HG03139 (cell line): ENCODE data around the gene MACROD1.

Experiments used
- ATAC-seq: cut with Tn5 transposase; IDR thresholded peaks from one replicate; pipeline ENCODE4 v1.9.1; 2021; ENCODE audit not compliant: unreplicated experiment

MACROD1 gene

DNA sequence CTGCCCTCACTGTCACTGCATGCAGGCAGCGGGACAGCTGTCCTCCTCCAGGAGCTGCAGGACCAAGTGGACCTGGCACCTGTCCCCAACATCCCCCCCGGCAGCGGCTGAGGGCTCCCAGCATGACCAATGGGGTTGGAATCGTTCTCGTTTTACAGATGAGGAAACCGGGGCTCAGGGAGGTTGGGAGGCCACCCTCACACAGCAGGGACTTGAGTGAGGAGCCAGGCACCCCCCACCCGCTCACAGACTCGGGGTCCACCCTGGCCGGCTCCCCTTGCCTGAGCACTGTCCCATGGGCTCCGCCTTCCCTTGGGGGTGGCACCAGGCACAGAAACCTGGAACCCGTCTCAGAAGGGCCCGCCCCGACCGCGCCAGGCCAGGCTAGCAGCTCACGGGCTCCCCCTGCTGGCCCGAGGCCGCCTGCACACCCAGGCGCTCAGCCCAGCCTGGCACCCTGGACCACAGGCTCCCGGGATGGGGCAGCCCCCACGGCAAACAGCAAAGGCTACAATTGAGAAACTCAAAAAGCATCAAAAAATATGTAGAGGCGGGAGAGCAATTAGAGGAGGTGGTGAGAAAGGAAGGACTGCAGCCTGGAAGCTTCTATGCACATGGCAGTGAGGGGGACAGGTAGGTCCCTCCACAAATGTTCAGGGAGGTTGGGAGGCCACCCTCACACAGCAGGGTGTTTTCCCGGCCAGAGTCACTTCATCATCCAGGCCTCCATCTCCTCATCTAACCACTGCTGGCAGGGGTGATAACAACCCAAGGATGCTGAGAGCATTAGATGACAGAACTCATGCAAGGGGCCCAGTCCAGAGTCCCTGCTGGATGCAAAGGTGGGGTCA, 12.8 kb downstream of the MACROD1 start:
- ATAC-seq = no peak

DNA sequence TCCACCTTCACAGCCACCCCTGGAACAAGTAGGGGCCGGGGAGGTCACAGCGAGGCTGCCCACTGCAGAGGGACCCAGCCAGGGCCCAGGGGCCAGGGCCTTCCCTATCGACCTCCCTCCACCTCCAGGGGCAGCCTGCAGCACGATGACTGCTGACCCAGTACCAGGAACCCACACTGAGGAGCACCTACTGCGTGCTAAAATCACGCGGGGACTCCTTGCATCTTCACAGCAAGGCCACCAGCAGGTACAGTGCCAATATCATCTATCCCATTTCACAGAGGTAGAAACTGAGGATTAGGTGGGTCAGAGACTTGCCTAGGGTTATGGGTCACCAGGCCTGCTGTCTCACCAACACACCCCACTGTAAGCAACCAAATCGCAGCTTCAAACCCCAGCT, 14.6 kb downstream of the MACROD1 start:
- no peak for ATAC-seq

DNA sequence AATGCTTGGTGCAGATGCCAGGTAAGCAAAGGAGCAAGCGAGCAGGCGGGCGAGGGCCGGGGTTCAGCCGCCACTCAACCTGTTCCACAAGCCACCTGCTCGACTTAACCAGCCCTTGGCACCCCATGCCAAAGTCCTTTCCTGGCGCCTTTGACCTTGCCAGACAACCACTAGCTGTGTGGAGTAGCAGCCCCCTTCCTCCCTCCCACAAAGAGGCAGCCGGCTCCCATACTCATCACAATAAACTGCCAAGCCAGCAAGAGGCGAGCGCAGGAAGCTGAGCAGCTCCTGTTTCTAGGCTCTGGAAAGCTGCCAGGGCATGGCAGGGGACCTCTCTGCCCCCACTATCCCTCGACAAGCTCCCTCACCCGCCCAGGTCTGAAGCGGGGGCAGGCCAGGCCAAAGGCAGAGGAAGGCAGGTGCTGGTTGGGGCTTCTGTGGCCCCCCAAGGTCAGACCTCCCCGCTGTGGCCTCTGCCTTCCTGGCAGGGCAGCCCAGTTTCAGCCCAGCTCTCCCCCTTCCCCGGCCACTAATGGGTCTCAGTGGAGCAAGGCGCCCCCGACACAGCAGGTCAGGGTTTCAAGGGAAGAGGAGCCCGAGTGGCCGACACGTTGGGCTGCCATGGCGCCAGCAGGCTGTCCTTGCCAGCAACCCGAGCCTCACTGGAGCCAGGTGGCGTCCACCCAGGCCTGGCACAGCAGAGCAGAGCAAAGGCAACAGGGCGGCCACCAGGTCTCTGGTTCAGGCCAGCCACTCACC, 15.3 kb downstream of the MACROD1 start:
- ATAC-seq = no peak

DNA sequence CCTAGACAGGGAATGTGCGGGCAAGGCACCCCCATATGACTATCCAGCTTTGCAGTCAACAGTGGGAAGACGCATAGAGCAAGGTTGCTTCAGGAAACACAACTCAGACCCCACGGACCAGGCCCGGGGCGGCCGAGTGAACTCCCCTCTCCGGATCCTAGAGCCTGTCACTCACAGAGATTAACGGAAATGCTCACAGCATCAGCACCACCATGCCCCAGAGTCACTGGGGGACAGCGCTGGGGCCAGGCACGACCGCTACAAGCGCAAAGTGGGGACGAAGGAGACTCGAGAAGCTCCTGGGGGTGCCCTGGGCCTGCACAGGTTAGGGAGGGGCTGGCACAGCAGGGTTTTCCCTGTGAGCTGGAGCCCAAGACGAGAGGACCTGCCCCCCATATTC, 15.9 kb downstream of the MACROD1 start:
- ATAC-seq = no peak

DNA sequence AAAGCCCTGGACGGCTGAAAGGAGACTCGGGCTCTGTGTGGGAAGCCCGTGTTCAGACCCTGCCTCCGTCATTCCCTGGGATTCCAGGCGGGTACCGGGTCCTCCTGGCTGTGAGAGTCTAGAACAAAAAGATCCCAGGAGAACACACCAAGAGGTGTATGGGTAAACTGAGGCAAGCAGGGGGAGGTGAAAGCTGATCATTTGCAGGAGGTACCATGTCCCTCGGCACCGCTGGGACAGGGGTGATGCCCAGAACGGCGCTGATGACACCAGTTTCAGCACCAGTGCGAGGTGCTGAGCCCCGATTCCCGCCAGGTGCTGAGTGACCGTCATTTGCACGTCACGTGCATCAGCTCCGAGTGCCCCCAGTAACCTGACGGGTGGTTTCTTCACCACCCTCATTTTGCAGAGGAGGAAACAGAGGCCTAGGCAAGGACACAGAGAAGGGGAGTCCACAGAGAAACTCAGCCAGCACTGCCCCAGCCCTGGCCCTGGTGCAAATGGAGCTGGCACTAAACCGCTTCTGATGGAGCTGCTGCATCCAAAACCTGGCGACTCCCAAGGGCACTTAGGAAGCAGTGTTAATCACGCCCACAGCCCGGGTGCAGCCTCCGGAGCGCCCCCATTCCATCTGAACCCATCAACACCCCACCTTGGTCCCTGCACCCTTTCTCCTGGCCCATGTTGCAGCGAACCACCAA, 16.8 kb downstream of the MACROD1 start:
- no peak for ATAC-seq

DNA sequence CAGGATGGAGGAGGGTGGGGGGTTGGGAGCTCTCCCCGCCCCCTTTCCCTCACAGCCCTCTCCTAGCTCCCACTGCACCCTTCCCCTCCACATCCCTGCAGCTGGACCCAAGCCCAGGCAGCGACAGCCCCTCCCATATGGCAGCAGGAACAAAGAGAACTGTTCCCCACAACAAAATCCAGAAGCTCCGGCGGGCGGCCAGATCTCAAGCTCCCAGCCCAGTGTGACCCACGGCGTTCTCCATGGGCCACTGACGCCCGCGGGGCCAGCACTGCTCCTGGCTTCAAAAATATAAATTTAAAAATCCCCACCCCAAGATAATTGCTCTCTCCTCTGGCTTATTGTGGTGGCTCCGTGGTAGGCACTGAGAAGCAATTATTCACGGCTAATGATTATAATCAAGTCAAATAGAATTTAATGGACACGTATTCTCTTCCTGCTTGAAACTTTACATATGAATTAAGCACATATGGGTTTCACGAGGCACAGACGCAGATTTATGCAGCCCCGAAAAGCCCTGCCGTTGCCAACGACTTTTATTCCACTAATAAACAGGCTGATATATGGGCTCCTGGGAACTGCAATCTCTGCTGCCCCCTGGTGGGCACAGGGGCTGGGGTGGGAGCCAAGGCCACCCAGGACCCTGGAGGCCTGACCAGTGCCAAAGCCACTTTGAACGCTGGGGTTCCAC, 17.5 kb downstream of the MACROD1 start:
- no peak for ATAC-seq

DNA sequence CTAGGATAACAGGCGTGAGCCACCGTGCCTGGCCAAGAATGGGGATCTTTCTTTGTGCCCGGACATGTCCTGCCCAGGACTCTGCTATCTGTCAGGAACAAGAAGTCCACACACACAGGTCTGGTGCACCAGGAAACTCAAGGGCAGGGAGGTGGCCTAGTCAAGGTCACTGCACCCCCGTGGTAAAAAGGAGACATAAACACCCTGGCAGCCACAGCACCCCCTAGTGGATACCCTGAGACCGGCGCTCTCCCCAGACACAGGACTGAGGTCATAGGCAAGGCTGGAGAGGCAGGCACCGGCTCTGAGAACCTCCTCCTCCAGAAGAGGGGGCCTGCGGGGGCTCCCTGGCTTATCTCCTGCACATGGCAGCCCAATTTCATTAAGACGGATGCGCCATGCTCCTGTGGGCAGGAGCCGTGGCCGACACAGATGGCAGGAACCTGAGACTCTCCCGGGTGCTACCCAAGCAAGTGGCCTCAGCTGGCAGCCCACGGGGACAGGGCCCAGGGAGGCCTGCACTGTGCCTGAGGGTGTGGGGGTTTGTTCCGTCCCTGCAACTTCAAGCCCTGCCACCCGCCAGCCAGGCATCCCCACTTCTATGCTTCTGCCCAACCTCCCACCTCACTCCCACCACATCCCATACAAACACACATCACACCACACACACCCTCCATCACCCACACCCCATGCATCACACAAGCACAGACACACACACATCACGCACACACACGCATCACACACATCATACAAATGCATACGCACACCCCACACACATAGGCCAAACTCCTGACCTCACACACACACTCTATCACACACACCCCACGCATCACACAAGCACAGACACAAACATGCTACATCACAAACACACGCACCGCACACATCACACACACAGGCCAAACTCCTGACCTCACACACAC, 19.6 kb downstream of the MACROD1 start:
- no peak for ATAC-seq

DNA sequence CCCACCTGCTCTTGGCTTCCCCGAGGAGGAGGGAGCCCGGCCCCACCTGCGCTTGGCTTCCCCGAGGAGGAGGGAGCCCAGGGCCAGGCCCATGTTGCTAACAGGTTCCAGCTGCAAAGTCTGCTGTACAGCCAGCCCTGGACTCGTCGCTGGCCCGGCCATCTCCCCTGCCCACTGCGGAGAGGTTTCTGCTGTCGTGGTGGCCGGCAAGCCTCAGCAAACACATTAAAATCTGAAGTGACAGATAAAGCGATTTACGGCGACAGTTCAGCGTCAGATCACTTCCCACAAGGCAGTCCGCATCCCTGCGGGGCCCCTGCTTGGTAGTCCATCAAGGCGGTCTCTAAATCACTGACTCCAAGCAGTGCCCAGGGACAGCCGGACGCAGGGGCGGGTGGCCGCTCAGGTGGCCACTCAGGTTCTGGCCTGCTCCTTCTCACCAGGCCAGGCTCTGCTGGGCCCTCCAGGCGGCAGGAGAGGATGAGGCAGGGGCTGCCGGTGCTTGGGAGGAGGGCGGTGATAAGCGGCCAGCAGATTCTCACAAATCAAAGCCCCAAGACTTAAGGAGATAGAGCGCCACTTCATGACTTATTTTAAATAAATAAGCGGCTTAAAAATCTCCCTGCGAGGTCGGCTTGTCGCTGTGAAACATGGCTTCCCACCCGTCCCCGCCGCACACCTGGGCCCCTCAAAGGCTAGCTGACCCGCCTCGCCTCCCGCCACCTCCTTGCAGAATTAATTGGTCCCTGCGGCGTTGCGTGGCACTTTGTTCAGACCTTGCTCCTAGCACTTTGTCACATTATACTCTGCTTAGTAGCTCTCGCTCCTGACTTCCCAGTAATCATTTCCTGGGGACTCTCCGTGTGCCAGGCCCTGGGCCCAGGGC, 21.1 kb downstream of the MACROD1 start:
- ATAC-seq = no peak

DNA sequence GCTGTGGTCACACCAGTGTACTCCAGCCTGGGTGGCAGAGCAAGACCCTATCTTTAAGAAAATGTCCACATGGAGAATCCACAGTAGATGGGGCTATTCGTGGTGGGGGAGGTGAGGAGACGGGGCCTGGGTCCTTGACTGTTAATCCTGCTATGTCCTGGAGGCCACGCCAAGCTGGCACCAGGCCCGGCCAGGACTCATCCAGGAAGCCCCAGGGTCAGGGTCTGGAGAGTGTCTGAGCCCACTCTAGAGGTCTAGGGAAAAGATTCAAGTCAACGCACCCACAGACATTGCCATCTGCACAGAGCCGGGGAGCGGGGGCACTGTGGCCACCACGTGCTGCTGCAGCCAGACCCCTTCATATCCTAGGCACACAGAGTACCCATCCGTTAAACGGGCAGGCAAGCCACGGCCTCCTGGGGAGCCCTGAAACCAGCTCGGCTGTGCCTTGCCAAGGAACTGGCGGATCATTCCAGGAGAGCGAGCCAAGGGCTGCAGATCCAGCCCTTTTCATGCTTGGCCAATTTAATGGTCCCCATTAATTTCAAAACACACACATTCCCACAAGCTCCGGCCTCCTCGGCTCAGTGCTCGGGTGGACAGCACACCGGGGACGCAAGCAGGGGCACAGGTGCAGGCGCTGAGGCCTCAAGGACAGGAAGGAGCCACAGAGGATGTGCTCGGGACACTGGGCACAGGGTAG, 24.7 kb downstream of the MACROD1 start:
- ATAC-seq = no peak

DNA sequence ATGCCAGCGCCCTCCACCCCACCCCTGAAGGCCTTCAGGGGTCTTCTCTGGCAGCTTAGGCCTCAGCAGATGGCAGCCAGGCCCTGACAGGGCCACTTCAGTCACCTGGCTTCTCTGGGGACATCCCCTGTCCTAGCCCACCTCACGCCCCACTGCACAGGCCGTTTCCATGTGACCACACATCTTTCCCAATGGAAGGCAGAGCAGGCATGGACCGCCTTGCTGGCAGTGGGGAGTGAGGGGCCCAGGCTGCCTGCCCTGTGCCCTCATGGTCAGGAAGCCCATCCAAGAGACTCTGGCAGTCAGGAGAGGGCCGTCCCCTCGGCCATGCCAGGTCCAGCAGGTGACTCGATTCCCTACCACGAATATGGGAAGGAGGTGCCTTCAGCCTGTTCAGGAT, 25.8 kb downstream of the MACROD1 start:
- ATAC-seq = no peak

DNA sequence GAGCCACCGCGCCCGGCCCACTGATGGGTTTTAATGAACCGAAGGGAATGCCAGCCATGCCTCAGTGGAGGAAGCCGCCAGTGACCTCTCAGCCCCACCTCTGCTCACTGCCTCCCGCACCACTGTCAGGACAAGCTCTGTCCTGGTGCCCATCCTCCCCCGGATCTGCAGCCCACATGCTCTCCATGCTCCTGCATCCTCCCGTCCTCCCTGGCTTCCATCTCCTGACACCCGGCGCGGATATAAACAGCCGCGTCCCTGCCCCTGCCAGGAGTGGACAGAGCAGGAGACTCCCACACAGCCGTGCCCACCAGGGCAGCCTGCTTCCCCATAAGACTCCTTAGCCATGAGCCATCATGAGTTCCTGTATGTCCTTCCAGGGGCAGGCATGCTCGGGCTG, 26.9 kb downstream of the MACROD1 start:
- ATAC-seq = no peak

DNA sequence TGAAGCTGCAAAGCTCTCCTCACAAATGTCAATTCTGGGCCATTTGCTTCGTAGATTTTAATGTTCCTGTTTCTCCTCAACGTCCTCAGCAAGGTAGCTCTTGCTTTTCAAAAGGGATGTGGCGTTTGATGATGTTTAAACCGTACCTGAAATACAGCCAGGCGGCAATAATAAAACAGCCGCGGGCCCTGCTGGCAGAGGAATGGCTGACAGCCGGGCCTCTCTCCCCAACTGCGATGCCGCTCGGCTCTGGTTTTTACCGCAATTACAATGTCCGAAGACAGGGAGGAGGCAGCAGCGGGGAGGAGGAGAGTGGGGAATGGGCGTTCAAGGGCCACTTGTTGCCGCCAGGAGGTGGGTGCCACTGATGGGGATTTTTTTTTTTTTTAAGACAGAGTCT, 27.5 kb downstream of the MACROD1 start:
- no peak for ATAC-seq

DNA sequence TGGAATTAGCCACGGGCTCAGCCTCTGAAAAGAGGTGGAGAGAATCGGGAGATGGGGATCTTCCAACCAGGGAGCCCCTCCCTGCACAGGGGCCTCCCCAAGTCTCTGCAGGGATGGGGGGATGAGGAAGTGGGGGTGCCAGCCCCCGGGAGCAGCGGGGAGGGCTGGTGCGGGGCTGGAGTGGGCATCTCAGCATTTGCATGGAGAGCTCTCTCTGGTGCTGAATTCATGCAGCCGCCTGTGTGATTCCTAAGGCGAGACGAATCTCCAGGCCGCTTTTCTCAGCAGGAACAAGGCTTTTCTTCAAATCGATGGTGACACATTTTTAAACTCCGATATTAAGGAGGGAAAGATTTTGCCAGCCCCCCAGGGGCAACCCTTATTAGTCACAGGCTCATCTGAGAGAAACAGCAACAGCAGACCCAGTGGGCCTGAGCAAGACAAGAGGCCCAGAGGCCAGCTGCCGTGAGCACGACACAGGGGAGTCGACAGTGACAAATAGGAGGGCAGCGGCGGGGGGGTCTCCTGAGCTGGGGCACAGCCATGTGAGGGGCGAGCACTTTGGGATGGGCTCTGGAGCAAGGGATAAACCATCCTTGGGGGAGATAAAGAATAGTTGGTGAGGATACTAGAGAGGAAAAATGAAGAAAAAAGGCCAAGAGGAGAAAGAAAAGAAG, 29.0 kb downstream of the MACROD1 start:
- no peak for ATAC-seq

DNA sequence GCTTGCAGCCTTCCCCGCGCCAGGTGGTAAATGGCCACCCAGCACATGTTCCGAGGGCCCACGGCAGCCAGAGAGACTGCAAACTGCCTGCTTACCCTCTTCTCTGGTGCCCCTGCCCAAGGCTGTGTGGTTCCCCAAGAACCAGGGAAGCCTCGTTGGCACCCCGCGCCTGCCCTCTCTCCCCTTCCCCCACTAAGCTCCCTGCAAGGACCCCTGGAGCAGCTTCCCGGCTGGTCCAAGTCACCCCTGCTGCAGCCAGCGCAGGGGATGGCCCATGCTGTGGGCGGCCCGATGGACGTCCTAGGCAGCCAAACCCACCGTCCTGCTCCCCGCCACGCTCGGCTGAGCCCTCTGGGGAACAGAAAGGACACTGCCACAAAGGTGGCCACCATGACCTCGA, 30.2 kb downstream of the MACROD1 start:
- ATAC-seq = no peak

DNA sequence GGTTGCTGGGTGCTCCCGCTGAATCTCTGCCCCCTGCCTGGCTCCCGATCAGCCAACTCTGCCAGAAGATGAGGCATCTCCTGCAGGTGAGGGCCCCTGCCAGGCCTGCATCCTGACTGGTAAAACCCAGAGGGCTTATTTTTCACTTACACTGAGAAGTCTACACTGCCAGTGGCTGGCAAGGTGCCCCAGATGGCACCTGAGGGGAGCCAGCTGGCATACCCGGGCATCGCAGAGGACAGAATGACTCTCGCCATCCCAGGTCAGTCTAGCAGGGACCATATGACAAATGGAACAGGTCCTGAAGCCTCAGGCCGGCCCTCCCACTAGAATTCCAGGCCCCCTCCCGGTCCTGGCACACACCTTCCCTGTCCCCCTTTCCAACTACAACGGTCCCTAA, 30.9 kb downstream of the MACROD1 start:
- no peak for ATAC-seq

DNA sequence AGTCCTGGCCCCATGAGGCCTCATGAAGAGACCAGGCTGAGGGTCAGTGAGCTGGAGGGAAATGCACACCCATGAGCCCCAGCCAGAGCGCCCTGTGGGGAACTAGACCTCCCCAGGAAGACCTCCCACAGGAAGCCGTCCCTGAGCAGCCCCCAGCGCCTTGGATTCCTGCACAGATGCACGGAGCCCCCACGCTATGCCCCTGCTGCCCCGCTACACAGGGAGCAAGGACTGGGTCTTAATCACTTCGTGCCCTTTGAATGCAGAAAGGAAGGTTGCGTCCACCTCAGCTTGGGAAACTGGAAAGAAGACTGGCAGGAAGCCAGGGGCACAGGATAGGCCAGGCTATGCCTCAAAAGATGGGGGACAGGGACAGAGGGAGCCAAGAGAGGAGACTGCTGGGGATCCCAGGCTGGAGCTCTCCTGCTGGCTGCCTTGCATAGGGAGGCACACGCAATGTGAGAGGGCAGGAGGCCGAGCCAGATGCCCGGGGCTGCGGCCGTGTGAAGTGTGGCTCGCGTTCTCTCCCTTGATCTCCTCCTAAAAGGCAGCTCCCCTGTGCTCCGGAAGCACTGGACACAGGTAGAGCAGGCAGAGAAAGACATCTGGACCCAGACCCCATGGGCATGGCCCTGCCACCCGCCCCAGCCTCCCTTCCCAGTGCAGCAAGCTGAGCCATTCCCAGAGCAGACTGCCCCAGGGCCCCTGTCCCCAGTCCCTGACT, 32.8 kb downstream of the MACROD1 start:
- ATAC-seq = no peak

DNA sequence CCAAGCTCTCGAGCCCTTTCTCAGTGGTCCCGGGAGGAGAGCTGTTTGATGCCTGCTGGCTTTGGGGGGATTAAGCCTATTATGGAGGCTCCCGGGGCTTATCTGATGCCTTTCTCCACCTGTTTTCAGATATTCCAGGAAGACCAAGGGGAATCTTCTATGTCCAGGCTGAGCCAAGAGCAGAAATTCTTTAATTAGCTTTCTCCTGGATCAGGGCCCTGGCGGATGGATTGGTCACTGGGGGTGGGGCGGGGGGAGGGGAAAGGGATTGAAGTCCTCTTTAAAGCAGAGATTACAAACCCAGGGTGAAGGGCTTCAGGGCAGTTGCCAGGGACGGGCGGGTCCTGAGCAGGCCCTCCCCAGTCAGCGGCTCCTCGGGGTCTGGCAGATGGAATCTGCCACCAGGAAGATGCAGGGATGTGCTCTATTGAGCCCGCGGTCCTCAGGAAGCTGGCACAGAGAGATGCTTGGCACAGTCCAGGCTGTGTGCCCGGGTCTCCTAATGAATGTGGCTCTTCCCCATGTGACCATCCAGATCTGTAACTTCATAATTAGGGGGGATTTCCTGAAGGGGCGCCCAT, 33.6 kb downstream of the MACROD1 start:
- ATAC-seq = no peak
